ENCODE measurements around the gene NAGS.
"Not testable (repeated sequence)": the region's sequence is repeated elsewhere in the genome, so short reads cannot be mapped to it uniquely, and the experiment has no call there.

NAGS gene, protein sequence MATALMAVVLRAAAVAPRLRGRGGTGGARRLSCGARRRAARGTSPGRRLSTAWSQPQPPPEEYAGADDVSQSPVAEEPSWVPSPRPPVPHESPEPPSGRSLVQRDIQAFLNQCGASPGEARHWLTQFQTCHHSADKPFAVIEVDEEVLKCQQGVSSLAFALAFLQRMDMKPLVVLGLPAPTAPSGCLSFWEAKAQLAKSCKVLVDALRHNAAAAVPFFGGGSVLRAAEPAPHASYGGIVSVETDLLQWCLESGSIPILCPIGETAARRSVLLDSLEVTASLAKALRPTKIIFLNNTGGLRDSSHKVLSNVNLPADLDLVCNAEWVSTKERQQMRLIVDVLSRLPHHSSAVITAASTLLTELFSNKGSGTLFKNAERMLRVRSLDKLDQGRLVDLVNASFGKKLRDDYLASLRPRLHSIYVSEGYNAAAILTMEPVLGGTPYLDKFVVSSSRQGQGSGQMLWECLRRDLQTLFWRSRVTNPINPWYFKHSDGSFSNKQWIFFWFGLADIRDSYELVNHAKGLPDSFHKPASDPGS

DNA sequence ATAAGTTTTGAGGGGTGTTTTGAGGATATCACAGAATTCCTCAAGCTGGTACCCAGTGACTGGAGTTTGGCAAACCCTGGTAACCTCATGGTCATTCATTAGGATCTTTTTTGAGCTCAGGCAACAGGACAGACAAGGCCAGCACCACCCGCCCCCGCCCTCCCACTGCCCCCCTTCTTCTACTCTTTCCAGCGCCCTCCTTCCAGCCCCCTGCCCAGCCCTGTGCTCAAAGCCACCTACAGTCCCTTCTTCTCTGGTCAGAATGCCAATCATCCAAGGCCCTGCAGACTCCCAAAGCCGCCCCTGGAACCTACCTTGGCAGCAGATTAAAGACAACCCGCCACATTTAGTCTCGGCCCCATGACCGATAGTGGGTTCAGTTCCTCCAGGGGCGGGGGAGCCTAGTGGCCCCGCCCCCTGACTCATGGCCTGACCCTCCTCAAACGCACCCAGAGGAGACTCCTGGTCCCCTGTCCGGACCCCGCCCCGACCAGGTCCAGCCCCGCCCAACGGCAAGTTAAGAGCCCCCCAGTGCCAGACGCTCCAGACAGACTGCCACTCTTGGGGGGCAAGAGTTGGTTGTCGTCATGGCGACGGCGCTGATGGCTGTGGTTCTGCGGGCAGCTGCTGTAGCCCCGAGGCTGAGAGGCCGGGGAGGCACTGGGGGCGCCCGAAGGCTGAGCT is at the start of gene NAGS:
TSS of gene NAGS (plus strand) at position 546 of the 684 bp plus-strand sequence. CDS start at position 588, 42 bp downstream.
- peak; percentile 52 to 54 for DNase-seq

DNA sequence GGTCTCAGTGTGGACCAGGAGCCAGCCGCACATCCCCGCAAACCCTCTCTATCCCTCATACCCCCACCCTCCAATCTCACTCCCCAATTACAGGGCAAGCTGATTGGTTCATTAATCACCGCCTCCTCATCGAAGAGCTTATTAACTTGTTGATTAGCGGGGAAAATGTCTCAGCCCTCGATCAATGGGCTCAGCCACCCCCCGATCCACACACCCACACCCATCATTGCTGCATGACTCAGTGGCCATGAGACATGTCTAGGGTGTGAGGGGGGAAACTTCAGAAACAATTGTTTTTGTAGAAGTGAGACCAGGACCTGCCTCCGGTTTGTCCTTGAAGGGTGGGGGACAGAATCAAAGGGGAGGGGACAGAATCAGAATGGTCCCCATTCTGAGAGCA is 48.2 kb upstream of the NAGS start:
- no peak for DNase-seq

DNA sequence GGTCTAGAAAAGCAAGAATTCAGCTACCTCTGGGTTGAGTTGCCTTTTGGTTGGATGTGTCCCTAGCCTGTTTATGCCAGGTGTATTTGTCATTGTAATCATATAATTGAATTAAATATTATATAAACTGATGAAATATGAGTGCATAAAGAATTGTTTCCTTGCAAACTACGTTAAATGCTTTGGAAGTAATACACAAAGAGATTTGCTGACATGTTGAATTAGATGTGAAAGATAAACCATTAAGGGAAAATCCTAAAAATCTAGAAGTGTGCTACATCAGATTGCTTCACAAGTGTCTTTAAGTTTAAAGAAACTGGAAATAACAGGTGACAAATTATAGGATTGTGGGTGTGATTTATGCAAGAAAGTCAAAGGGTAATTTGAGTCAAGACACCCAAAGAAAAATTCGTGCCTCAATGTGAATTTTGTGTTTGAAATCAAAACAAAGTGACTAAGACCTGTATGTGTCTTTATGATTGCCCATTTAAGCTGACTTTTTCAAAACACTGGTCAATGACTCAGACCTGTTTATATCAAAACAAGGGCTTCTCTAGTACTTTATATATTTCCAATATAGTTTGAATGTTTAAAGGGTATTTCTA is 45.6 kb upstream of the NAGS start:
- no peak for DNase-seq

DNA sequence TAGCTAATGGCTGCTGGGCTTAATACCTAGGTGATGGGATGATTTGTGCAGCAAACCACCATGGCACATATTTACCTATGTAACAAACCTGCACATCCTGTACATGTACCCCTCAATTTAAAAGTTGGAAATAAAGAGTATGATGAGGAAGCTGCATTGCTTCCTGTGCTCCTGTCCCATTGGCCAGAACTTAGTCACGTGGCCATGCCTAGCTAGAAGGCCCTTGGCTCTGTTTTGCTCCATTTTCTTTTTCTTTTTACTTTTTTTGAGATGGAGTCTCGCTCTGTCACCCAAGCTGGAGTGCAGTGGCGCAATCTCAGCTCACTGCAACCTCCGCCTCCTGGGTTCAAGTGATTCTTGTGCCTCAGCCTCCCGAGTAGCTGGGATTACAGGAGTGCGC is 43.1 kb upstream of the NAGS start:
- not testable (repeated sequence) for DNase-seq

DNA sequence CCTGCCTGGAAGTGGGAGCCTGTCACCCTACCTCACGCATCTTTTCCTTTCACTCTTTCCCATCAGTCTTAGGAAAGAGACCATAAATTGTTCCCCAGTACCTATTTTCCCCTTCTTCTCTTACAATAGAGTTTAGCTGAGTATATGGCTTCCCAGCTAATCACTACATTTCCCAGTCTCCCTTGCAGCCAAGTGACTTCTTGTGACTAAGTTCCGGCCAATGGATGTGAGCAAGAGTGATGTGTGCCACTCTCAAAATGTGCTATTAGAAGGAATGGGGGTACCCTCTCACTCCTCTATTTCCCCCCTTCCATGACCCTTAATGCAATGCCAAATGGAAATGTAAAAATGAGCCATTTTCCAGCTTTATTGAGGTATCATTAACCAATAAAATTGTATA is 42.5 kb upstream of the NAGS start:
- DNase-seq = no peak

DNA sequence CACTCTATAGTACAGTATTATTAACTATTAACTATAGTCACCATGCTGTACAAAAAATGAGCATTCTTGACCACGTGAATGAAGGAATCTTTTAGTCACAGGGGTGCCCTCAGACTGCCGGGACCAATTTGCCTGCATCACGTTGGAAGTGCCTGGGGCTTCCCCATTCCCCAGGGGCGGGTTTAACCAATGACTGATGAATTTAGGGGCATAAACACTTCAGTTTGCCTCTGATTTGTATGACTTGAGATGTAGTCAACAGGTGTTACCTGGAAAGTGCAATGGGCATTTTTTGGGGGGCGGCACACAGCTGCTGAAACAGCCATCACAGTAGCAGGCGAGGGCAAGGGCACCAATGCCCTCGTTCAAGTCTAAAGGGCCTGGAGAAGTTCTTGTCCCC is 41.9 kb upstream of the NAGS start:
- DNase-seq = no peak

DNA sequence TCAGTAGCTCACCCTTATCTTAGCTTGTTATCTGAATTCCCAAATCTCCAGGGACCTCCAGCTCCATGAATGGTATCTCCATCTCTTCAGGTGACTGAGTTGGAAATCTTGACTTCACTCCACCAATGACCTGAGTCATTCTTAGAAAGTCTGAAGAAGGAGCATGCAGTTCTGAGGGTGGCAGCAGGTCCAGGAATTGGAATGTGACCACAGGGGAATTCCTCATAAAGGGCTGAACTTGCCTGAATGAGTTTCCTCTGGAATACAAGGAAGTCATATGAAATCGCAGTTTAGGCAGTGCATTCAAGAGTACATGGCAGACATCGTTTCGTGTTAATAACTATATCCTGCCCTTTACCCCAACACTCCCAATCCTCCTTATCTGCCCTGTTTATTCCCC is 38.1 kb upstream of the NAGS start:
- no peak for DNase-seq

DNA sequence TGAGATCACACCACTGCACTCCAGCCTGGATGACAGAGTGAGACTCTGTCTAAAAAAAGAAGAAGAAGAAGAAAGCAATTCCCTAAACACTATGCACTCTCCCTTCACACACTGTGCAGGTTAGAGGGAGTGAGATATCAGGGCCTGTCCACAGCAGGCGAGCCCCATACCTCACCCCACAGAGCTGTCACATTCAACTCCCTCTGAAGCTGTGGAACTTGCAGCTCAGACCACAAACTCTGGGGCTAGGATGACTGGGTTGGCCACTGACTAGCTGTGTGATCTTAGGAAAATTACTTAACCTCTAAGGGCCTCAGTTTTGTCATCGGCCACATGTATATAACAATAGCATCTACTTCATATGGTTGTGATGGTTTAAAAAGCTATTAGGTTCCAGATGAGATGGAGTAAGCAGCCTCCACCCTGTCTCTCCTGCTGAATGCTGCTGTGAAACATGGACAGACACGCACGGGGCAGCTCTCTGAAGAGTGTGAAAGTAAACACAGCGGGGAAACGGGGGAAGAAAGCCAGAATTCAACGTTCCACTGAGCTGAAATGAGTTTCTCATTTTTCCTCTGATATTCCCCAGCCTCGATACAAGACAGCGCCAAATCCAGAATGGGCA is 37.1 kb upstream of the NAGS start:
- no peak for DNase-seq

DNA sequence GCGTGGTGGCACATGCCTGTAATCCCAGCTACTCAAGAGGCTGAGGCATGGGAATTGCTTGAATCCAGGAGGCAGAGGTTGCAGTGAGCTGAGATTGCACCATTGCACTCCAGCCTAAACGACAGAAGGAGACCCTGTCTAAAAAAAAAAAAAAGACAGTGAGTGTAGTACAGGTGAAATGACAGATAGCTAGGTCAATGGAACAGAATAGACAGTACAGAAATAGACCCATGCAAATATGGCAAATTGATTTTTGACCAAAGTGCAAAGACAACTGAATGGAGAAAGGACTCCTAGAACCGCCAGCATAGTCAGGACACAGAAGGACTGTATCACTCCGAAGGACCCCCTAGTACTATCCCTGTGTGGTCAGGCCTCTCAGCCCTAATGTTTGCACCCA is 34.1 kb upstream of the NAGS start:
- no peak for DNase-seq

DNA sequence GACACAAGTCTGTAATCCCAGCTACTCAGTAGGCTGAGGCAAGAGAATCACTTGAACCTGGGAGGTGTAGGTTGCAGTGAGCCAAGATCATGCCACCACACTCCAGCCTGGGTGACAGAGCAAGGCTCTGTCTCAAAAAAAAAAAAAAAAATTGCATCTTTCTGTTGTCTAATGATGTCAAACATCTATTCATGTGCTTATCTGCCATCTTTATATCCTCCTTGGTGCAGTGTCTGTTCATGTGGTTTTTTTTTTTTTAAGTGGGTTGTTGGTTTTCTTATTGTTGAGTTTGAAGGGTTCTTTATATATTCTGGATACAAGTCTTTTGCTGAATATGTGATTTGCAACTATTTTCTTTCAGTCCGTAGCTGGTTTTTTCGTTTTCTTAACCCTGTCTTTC is 33.0 kb upstream of the NAGS start:
- not testable (repeated sequence) for DNase-seq

DNA sequence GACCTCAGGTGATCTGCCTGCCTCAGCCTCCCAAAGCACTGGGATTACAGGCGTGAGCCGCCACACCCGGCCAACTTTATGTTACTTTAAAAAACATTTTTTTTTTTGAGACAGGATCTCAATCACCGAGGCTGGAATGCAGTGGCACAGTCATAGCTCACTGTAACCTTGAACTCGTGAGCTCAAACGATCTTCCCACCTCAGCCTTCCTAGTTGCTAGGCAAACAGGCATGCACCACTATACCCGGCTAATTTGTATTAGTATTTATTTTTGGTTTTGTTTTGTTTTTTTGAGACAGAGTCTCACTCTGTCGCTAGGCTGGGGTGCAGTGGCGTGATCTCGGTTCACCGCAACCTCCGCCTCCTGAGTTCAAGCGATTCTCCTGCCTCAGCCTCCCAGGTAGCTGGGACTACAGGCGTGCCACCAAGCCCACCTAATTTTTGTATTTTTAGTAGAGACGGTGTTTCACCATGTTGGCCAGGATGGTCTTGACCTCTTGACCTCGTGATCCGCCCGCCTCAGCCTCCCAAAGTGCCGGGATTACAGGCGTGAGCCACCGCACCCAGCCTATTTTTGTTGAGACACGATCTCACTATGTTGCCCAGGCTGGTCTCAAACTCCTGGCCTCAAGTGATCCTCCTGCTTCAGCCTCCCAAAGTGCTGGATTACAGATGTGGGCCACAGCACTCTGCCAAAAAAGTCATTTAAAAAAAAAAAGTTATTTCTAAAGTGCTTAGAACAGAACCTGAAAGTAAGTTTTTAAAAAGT is 31.8 kb upstream of the NAGS start:
- DNase-seq = not testable (repeated sequence)

DNA sequence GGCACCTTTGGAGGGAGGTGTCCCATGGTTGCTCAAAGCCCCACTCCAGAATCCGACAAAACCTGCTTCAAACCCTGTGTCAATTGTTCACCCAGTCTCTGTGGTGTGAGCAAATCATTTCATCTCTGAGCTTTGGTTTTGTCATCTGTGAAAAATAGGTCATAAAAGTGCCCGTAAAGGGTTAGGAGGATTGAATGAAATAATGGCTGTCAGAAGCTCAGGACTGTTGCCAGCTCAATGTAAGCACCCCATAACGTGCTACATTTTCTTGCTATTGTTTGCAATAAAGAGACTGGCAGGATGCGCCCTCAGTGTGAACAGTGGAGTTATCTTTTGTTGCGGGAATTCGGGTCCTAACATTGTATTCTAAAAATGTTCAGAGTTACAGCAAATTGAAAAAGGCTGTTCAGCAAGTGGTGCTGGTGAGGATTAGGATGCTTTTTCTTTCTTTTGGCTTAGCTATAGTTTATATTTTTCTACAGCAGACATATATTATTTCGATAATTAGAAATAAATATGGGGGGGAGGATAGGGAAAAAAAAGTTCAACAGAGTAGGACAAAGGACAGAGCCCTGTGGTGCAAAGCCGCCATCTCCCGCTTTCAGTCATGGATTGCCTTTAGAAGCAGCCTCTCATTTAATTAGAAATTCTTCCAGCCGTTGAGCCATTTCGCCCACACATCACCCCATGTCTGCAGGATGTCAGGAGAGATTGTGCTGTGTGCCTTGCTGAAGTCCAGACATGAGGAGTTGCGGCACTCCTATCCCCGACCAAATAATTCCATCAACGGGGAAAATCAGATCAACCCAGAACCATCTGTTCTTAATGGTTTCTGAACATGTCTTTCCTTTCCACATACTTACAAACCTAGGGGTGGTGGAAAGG is 29.8 kb upstream of the NAGS start:
- no peak for DNase-seq

DNA sequence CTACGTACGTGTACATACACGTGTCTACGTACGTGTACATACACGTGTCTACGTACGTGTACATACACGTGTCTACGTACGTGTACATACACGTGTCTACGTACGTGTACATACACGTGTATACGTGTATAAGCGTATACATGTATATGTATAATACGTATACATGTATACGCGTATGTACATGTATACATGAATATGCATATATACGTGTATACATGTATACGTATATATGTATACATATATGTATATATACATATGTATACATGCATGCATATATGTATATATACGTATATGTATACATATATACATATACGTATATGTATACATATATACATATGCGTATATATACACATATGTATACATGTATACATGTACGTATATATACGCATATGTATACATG is 28.5 kb upstream of the NAGS start:
- no peak for DNase-seq

DNA sequence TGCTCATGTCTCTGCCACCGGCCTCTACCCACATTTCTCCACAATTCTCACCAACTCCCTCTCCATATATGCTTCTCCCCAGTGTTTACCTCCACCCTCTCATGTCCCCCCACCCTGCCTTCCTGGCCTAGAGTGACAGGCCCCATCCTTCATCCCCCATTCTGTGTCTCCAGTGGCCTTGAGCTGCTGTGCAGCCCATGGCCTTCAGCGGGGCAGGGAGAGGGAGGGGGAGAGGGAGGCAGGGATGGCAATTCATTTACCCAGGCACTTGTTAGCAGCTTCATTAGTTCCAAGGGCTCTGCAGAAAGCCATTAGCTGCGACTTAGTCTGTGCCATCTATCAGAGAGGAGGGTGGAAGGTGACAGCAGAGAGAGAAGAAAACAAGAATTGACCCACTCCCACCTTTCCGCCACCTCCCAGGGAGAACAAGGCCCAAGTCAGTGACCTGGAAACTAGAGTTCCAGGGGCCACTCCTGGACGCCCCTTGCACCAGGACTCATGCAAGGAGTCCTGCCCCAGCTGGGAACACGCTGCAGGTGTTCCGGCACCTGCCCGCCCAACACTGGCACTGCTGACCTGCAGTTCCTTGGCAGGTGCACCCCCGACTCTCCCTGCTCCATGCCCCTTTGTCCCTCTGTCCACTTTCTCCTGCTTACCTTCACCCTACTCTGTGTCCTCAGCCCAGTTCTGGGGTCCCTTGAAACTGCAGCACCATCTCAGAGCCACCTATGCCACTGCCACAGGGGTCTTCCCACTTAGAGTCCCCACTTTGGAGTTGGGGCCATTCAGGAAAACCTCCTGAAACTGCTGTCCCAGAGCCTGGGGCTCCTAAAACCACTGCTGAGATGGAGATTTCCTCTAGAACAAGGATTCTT is 27.2 kb upstream of the NAGS start:
- no peak for DNase-seq

DNA sequence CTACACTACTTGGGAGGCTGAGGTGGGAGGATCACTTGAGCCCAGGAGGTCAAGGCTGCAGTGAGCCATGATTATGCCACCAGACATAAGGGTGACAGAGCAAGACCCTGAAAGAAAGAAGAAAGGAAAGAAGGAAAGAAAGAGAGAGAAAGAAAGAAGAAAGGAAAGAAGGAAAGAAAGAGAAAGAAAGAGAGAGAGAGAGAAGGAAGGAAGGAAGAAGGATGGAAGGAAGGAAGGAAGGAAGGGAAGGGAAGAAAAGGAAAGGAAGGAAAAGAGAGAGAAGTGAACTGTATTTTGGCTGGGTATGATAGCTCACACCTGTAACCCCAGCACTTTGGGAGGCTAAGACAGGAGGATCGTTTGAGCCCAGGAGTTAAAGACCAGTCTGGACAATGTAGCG is 26.3 kb upstream of the NAGS start:
- DNase-seq = no peak

DNA sequence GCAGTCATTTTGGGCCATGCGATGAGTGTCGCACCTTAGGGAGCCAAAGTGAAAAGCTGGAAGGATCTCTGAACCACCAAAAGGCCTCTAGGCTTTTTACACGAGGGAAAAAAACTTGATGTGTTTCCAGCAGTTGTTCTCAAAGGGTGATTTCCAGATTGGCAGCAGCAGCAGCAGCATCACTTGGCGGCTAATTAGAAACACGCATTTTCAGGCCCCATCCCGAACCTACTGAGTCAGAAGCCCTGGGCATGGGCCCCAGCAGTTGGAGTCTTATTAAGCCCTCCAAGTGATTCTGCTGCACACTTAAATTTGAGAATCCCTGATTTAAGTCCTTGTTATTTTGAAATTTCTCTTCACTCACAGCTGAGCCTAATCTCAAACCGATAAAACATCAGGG is 25.4 kb upstream of the NAGS start:
- DNase-seq = no peak

DNA sequence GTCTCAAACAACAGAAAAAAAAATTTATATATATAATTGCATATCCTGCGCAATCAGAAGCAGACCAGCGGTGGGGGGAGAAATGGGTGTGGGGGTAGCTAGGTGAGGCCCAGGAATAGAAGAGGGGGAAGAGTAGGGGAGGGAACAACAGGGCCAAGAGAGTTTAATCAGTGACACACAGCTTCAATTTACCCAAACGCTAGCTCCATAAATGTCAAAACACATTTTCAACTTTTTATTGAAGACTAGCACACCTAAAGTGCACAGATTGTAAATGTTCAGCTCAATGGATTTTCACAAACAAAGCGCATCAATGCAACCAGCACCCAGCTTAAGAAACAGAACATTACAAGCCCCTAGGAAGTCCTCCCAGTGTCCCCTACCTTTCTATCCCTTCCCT is 24.8 kb upstream of the NAGS start:
- no peak for DNase-seq

DNA sequence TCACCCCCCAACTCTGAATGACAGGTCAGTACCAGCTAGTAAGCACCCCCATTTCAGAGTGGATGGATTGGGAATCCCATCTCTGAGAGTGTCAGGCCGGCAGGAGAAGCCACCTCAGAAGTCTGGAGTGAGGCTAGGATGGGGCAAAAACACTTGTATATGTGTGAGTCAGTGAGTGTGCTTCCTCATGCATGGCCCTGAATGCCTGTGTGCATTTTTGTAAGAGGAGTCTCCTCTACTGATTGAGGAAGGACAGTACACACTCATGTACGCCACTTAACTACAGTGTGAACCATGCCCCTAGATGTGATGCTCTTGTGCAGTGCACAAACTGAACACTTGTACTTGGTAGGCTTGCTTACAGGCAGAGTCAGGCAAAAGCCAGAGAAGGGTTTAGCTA is 22.3 kb upstream of the NAGS start:
- no peak for DNase-seq

DNA sequence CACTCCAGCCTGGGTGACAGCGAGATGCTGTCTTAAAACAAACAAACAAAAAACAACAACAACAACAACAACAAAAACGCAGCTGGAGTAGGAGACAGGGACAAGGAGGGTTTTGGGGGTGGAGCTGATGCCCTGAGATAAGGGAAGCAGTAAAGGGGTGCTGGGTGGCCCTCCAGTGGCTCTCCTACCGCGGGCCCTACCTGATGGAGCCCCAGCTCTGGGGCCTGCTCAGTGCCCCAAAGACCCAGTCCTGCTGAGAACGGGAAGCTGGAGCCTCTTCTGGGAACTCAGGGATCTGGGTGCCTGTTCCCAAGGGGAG is 21.3 kb upstream of the NAGS start:
- no peak for DNase-seq

DNA sequence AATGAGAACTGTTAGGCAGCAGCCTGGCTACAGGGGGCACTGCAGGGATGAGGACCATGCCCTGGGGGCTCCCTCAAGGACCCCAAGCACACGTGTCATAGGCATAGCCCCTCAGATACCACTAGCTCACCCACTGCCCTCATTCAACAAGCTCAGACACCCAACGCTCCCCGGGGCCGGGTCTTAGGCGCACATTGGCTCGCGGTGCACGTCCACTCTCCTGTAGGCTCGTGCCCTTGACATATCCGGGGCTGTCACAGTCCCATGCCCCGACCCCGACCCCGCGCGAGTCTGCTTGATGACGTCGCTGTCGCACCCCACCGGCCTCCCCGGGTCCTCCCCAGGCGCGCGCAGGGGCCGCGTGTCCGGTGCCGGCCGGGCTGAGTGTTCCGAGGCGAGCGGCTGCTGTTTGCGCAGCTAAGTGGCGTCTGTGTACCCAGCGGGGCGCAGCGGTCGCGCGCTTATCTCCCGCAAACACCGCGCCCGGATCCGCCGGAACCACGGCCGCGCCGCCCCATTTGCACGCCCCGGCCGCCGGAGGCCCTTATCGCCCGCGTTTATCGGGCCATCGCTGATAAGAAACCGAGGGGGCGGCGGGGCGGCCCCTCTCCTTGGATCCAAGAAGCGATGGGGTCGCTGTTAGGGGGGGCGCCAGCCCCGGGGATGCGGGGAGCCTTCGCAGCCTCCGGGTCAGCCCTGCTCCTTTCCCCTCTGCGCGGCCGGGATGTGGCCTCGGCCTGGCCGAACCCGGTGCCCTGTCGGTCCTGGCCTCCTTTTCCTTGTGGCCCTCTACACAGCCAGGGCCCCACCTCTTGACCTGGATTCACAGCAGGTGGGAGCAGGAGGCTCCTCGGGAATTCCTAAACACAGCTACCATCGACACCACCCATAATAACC is 20.7 kb upstream of the NAGS start:
- DNase-seq = peak; percentile 16 to 28
